ENCODE measurements around the gene CLEC7A.

Gene CLEC7A

GRCh38 chr12:10094646-10095395 lies 35.2 kb downstream of the CLEC7A start:
- DNase-seq (ENCODE audit: low spot score), result no peak

- no peak for DNase-seq (ENCODE audit: low spot score)
Observed at GRCh38 chr12:10088955-10089900, 40.8 kb downstream of the CLEC7A start.

DNA sequence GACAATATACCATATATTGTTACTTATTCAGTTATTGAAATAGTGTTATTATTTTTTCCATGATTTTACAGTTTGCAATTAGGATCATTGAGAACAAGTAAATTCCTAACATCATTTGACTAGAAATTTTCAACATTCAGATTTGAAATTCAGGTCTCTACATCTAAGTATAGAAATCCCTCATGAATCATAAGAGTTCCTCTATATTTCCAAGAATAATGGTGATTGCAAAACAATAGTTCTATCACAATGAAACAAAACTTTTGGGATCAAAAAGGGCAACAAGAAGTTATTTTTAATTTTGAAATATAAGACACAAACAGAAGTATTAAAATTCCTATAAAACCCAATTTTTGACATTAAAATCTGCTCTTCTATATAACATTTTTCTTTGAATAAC lies 42.0 kb downstream of the CLEC7A start:
- DNase-seq (ENCODE audit: low spot score), result no peak

DNA sequence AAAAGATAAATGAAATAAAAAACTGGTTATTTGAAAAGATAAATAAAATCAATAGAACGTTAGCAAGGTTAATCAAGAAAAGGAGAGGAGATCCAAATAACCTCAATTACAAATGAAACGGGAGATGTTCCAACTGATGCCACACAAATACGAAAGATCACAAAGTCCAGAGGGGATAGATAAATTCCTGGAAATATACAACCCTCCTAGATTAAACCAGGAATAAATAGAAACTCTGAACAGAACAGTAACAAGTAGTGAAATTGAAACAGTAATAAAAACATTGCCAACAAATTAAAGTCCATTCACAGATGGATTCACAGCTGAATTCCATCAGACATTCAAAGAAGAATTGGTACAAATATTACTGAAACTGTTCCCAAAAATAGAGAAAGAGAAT lies 43.6 kb downstream of the CLEC7A start:
- DNase-seq (ENCODE audit: low spot score), result no peak

- no peak for DNase-seq (ENCODE audit: low spot score)
Observed at GRCh38 chr12:10084733-10085132, 45.3 kb downstream of the CLEC7A start.

DNA sequence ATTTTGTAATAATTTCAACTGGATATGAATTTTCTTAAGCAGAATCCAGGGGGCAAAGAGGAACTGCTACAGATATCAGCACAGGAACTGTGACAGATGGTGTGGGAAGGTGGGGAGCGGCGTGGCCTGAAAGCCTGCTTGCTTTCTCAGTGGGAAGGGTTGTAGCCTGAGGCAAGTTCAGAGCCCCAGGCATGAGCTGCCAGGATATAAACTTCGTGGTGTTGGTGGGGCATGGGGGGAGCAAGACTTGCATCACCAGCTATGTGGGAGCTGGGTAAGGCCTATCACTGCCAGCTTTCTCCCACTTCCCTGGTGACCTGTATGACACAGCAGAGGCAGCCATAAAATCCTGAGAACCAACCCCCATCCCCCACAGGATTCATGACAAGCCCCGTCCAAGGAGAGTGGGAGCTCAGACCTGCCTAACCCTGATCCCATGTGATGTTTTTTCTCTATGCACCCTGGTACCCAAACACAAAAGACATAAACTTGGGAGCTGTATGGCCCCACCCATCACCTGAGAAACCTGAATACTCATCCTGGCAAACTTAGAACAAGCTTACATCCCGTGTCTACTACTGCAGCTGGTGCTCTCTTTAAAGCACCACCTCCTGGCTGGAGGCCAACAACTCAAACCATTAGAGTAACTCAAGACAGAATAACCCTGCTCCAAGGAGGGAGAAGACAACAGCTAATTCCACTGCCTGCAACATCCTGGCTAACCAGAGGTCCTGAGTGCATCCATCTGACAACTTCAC lies 47.7 kb downstream of the CLEC7A start:
- no peak for DNase-seq (ENCODE audit: low spot score)

GRCh38 chr12:10075451-10075850 lies 54.5 kb downstream of the CLEC7A start:
- no peak for DNase-seq (ENCODE audit: low spot score)

DNA sequence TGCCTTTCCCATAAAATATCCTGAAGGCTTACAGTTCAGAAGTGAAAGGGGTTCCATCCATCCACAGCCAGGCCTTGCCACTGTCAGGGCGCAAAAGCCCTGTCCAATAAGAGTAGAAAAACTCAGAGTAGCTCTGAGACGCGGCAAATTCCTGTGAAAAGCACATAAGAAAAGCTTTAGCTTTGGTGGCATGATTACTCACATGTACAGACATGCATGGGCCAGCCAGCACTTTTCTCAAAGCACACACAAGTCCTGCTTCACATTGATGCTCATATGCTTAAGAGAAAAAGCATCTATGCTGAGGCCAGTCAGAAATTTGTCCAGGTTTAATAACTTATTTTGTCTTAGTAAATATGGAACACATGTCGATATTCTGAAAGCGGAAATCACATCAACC lies 56.7 kb downstream of the CLEC7A start:
- no peak for DNase-seq (ENCODE audit: low spot score)

DNA sequence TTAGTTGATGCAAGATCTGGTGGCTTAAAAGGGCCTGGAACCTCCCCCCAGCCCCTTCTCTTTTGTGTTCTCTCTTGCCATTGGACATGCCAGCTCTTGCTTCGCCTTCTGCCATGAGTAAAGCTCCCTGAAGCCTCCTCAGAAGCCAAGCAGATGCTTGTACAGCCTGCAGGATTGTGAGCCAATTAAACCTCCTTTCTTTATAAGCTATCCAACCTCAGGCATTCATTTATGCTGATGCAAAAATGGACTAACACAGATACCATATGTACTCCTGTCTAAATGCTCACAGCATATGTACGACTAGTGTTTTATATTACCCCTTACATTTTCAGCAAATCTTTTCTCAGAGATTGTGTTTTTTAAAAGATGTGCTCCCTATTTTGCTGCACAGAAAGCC lies 57.9 kb downstream of the CLEC7A start:
- no peak for DNase-seq (ENCODE audit: low spot score)

GRCh38 chr12:10070380-10070779 lies 59.6 kb downstream of the CLEC7A start:
- no peak for DNase-seq (ENCODE audit: low spot score)

DNA sequence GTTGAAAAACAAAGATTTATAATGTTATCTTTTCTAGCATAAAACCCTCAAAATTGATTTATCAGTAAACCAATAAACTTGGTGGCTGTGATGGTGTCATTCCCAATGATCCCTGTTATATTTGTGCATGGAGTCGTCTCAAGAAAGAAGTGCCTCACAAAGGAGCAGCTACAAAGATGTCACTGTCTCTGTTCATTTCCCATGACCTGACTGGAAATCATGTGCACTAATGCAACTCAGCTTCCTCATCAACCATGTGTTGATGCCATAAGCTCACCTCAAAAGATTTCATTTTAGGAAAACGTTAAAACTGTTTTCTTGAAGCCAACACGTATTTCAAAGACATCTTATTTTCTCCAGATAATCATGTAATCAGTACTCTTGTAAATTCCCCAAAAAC lies 60.0 kb downstream of the CLEC7A start:
- DNase-seq (ENCODE audit: low spot score), result no peak

GRCh38 chr12:10069099-10069498 lies 60.9 kb downstream of the CLEC7A start:
- no peak for DNase-seq (ENCODE audit: low spot score)

- no peak for DNase-seq (ENCODE audit: low spot score)
Observed at GRCh38 chr12:10068644-10069043, 61.4 kb downstream of the CLEC7A start.

GRCh38 chr12:10067942-10068341 lies 62.1 kb downstream of the CLEC7A start:
- DNase-seq (ENCODE audit: low spot score), result no peak

GRCh38 chr12:10067264-10067663 lies 62.7 kb downstream of the CLEC7A start:
- DNase-seq (ENCODE audit: low spot score), result no peak
